IMR-90 (cell line): ENCODE results near the gene DOCK1. TPM values are rescaled to one million over a fixed set of nuclear protein-coding genes. Genes with fewer than 3 reads are reported as not detected.

Experiments used
- ATAC-seq: fragments of 200-7000 bp; cut with Tn5 transposase; 2 replicates; pipeline ENCODE4 v1.9.1; 2020; ENCODE audit warnings: low read depth, mild to moderate bottlenecking, moderate library complexity
- BruUV-seq: library from RNA; stranded (reverse); fragments of 400-500 nt; replicated peaks from 2 replicates; lab custom pipeline; 2021; lab: Mats Ljungman, UMichigan
- CTCF ChIA-PET: fragments of 300-600 bp; formaldehyde crosslinking; extraction: SDS; loops from one replicate; lab custom pipeline; 2021; ENCODE audit warnings: antibody characterized with exemption; lab: Yijun Ruan, JAX
- POLR2A ChIA-PET: fragments of 300-600 bp; sonication (Branson Sonifier 250); formaldehyde crosslinking; loops from one replicate; lab custom pipeline; 2022; ENCODE audit warnings: antibody characterized with exemption; ENCODE audit not compliant: unreplicated experiment; lab: Charles Lee
- DNase-seq: peaks from one replicate; pipeline ENCODE4 v3.0.0; 2013
- H2AFZ ChIP-seq: replicated peaks from 2 replicates; pipeline ENCODE3; 2013; ENCODE audit warnings: low read length, mild to moderate bottlenecking; ENCODE audit not compliant: poor library complexity
- H2AK5ac ChIP-seq: 2 replicates; pipeline ENCODE4 v1.6.1; 2013; ENCODE audit warnings: low read depth, low read length, inconsistent platforms
- H2AK9ac ChIP-seq: replicated peaks from 2 replicates; pipeline ENCODE3; 2013; ENCODE audit warnings: mild to moderate bottlenecking, low read depth, low read length, moderate library complexity; ENCODE audit not compliant: poor library complexity
- H2BK120ac ChIP-seq: 2 replicates; pipeline ENCODE4 v1.6.1; 2013; ENCODE audit warnings: low read depth, low read length, inconsistent platforms
- H2BK15ac ChIP-seq: 3 replicates; pipeline ENCODE4 v1.6.1; 2013; ENCODE audit warnings: low read depth, low read length, inconsistent platforms
- H2BK20ac ChIP-seq: 2 replicates; pipeline ENCODE4 v1.6.1; 2013; ENCODE audit warnings: low read depth, mild to moderate bottlenecking, inconsistent platforms, low read length, moderate library complexity
- H2BK5ac ChIP-seq: 2 replicates; pipeline ENCODE4 v1.6.1; 2013; ENCODE audit warnings: mild to moderate bottlenecking, low read depth, low read length, inconsistent platforms; ENCODE audit not compliant: poor library complexity, severe bottlenecking
- H3K14ac ChIP-seq: replicated peaks from 2 replicates; pipeline ENCODE4 v1.6.1; 2013; ENCODE audit warnings: low read depth, low read length, inconsistent platforms
- H3K18ac ChIP-seq: 2 replicates; pipeline ENCODE4 v1.6.1; 2013; ENCODE audit warnings: low read depth, low read length, control low read depth
- H3K23ac ChIP-seq: 2 replicates; pipeline ENCODE4 v1.6.1; 2013; ENCODE audit warnings: low read depth, low read length, inconsistent platforms
- H3K27ac ChIP-seq: 2 replicates; pipeline ENCODE4 v1.5.1; 2013; ENCODE audit warnings: mild to moderate bottlenecking, control low read depth, low read length; ENCODE audit not compliant: insufficient read depth
- H3K27me3 ChIP-seq: 2 replicates; pipeline ENCODE4 v1.6.1; 2013; ENCODE audit warnings: low read length; ENCODE audit not compliant: control insufficient read depth, insufficient read depth
- H3K36me3 ChIP-seq: 2 replicates; pipeline ENCODE4 v1.6.1; 2013; ENCODE audit warnings: low read length, mixed read lengths; ENCODE audit not compliant: control insufficient read depth, insufficient read depth
- H3K4ac ChIP-seq: 2 replicates; pipeline ENCODE4 v1.6.1; 2013; ENCODE audit warnings: low read depth, low read length, inconsistent platforms
- H3K4me1 ChIP-seq: 2 replicates; pipeline ENCODE4 v1.6.1; 2013; ENCODE audit warnings: low read length, mixed read lengths; ENCODE audit not compliant: control insufficient read depth, insufficient read depth
- H3K4me2 ChIP-seq: 2 replicates; pipeline ENCODE4 v1.6.1; 2013; ENCODE audit warnings: low read depth, mild to moderate bottlenecking, control low read depth, low read length, moderate library complexity
- H3K4me3 ChIP-seq: 2 replicates; pipeline ENCODE4 v1.5.1; 2013; ENCODE audit warnings: low read depth, mild to moderate bottlenecking, control low read depth, low read length, moderate library complexity; ENCODE audit not compliant: insufficient read depth
- H3K56ac ChIP-seq: 2 replicates; pipeline ENCODE4 v1.6.1; 2013; ENCODE audit warnings: low read length, inconsistent platforms; ENCODE audit not compliant: insufficient read depth; ENCODE audit errors: extremely low read depth
- H3K79me1 ChIP-seq, 2 experiments: 2 replicates each; pipeline ENCODE4 v1.6.1; 2013; ENCODE audit warnings: low read length in 2 of 2, inconsistent platforms in 1 of 2, low read depth in 1 of 2
- H3K9ac ChIP-seq: 2 replicates; pipeline ENCODE4 v1.6.1; 2013; ENCODE audit warnings: low read depth, low read length, control low read depth
- H3K9me1 ChIP-seq: 2 replicates; pipeline ENCODE4 v1.6.1; 2013; ENCODE audit warnings: low read length, inconsistent platforms; ENCODE audit not compliant: insufficient read depth
- H3K9me3 ChIP-seq: 2 replicates; pipeline ENCODE4 v1.6.1; 2013; ENCODE audit warnings: low read length; ENCODE audit not compliant: control insufficient read depth, insufficient read depth
- H4K20me1 ChIP-seq: 2 replicates; pipeline ENCODE4 v1.6.1; 2013; ENCODE audit warnings: low read length, inconsistent platforms; ENCODE audit not compliant: insufficient read depth
- H4K5ac ChIP-seq: 2 replicates; pipeline ENCODE4 v1.6.1; 2013; ENCODE audit warnings: mild to moderate bottlenecking, low read depth, low read length, control low read depth
- H4K8ac ChIP-seq, 2 experiments: 2 replicates each; pipeline ENCODE4 v1.6.1; 2013; ENCODE audit warnings: low read depth in 2 of 2, low read length in 2 of 2, control low read depth in 1 of 2, inconsistent platforms in 1 of 2
- H4K91ac ChIP-seq: 2 replicates; pipeline ENCODE4 v1.6.1; 2013; ENCODE audit warnings: low read depth, low read length, inconsistent platforms; ENCODE audit not compliant: insufficient read depth
- CEBPB ChIP-seq: IDR thresholded peaks from 2 replicates; pipeline ENCODE4 v1.6.1; 2012; ENCODE audit warnings: low read depth, low read length, improper control_type of control experiment
- CHD1 ChIP-seq: IDR thresholded peaks from 2 replicates; pipeline ENCODE4 v1.6.1; 2012; ENCODE audit warnings: low read depth, low read length, improper control_type of control experiment
- ELK1 ChIP-seq: fragments of 150-350 bp; IDR thresholded peaks from 2 replicates; pipeline ENCODE4 v1.6.1; 2016; ENCODE audit warnings: low read depth, mild to moderate bottlenecking, low read length, moderate library complexity, borderline replicate concordance
- FOS ChIP-seq: fragments of 150-350 bp; IDR thresholded peaks from 2 replicates; pipeline ENCODE4 v1.6.1; 2016; ENCODE audit warnings: low read depth, low read length
- MAFK ChIP-seq: IDR thresholded peaks from 2 replicates; pipeline ENCODE4 v1.6.1; 2012; ENCODE audit warnings: low read depth, low read length, improper control_type of control experiment
- NFE2L2 ChIP-seq: fragments of 150-350 bp; IDR thresholded peaks from 2 replicates; pipeline ENCODE4 v1.6.1; 2016; ENCODE audit warnings: low read depth, mild to moderate bottlenecking, low read length
- POLR2A ChIP-seq: IDR thresholded peaks from 2 replicates; pipeline ENCODE4 v1.6.1; 2012; ENCODE audit warnings: mild to moderate bottlenecking, low read depth, low read length
- RAD21 ChIP-seq: IDR thresholded peaks from 2 replicates; pipeline ENCODE4 v1.6.1; 2012; ENCODE audit warnings: low read length, improper control_type of control experiment
- RCOR1 ChIP-seq: IDR thresholded peaks from 2 replicates; pipeline ENCODE4 v1.6.1; 2012; ENCODE audit warnings: mild to moderate bottlenecking, low read length, improper control_type of control experiment; ENCODE audit not compliant: insufficient replicate concordance
- SMC3 ChIP-seq: fragments of 150-350 bp; IDR thresholded peaks from 2 replicates; pipeline ENCODE4 v1.6.1; 2016; ENCODE audit warnings: low read depth, mild to moderate bottlenecking, antibody characterized with exemption, low read length, moderate library complexity
- WGBS, 2 experiments: methylation state at CpG; one replicate each; pipeline versions ENCODE4 v1.1.5 to v1.1.7; 2013; ENCODE audit warnings: missing lambda C conversion rate in 2 of 2; ENCODE audit not compliant: insufficient read length in 1 of 2; ENCODE audit errors: extremely low coverage in 2 of 2; 5-methylcytosine and 5-hydroxymethylcytosine counted together
- dilution Hi-C: fragments of 300-500 bp; cut with HindIII; formaldehyde crosslinking; loops from one replicate; pipeline ENCODE4 v1.14.3; 2018; ENCODE audit warnings: low sequenced_read_pairs; ENCODE audit not compliant: unreplicated experiment
- in situ Hi-C: fragments of 300-500 bp; cut with MboI; formaldehyde crosslinking; loops from 3 replicates; pipeline ENCODE4 v1.14.3; 2019; ENCODE audit warnings: low sequenced_read_pairs, inconsistent platforms, mixed read lengths
- intact Hi-C: fragments of 100-400 bp; cut with micrococcal nuclease; formaldehyde crosslinking; loops from 2 replicates; pipeline ENCODE4 v1.10.0; 2022
- polyA plus RNA-seq, 3 experiments: library from polyadenylated mRNA; depleted of rRNA; stranded (reverse); fragments of >200 nt; gene quantifications; 2 replicates each; pipeline ENCODE4 v1.2.3, GENCODE V29; 2012; ENCODE audit warnings: low replicate concordance in 1 of 3
- total RNA-seq: library from RNA; depleted of rRNA; stranded (reverse); fragments of >200 nt; gene quantifications from 2 replicates; pipeline ENCODE4 v1.2.3, GENCODE V29; 2012
- TF ChIP-seq, protein P1 (sequence below): fragments of 150-350 bp; IDR thresholded peaks from 2 replicates; pipeline ENCODE4 v1.6.1; 2017; ENCODE audit warnings: mild to moderate bottlenecking, antibody characterized with exemption, low read length, low read depth
- TF ChIP-seq, protein P2 (sequence below): conservative IDR thresholded peaks from 2 replicates; pipeline ENCODE4 v1.5.1; 2012; ENCODE audit warnings: mild to moderate bottlenecking, low read depth, low read length, improper control_type of control experiment

Gene DOCK1
- total and polyA plus RNA-seq, 2 of the 4 experiments (the other 2 are of a cell fraction): 28.2 to 71.0 TPM

GRCh38 chr10:127132451-127132850, 227.2 kb downstream of the DOCK1 start:
- H4K5ac ChIP-seq: no peak overlapping the region
- H4K20me1 ChIP-seq: peaks cover 10% of the 10 kb centered on the region
- ChIA-PET POLR2A (no interaction called here), CTCF (no interaction called here)
- no peak overlapping the region for H3K14ac ChIP-seq
- H3K27me3 ChIP-seq: no peaks in the 10 kb centered on the region
- no peak overlapping the region for H2BK120ac ChIP-seq
- H3K9me3 ChIP-seq: no peaks in the 10 kb centered on the region
- H2BK20ac ChIP-seq: no peak overlapping the region
- H3K56ac ChIP-seq: no peak overlapping the region
- H3K4me1 ChIP-seq: peaks cover 3% of the 10 kb centered on the region; the same call in 1 of the 2 replicates
- no CpG with 5 or more reads among the region's 7 CpGs for WGBS, 2 experiments
- no peak overlapping the region for H3K18ac ChIP-seq
- H3K27ac ChIP-seq: no peak overlapping the region
- peaks cover 19% of the 10 kb centered on the region for H3K9me1 ChIP-seq
- no peak overlapping the region for H2BK5ac ChIP-seq
- H3K4ac ChIP-seq: no peak overlapping the region
- DNase-seq (no peak), ATAC-seq (no peak)
- no peak overlapping the region for H2AFZ ChIP-seq
- TF ChIP-seq RCOR1 (no peak), FOS (no peak), ELK1 (no peak), CEBPB (no peak), CHD1 (no peak), RAD21 (no peak), SMC3 (no peak), MAFK (no peak), POLR2A (no peak), NFE2L2 (no peak)
- TF ChIP-seq, protein P1, sequence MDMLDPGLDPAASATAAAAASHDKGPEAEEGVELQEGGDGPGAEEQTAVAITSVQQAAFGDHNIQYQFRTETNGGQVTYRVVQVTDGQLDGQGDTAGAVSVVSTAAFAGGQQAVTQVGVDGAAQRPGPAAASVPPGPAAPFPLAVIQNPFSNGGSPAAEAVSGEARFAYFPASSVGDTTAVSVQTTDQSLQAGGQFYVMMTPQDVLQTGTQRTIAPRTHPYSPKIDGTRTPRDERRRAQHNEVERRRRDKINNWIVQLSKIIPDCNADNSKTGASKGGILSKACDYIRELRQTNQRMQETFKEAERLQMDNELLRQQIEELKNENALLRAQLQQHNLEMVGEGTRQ: no peak
- TF ChIP-seq, protein P2, sequence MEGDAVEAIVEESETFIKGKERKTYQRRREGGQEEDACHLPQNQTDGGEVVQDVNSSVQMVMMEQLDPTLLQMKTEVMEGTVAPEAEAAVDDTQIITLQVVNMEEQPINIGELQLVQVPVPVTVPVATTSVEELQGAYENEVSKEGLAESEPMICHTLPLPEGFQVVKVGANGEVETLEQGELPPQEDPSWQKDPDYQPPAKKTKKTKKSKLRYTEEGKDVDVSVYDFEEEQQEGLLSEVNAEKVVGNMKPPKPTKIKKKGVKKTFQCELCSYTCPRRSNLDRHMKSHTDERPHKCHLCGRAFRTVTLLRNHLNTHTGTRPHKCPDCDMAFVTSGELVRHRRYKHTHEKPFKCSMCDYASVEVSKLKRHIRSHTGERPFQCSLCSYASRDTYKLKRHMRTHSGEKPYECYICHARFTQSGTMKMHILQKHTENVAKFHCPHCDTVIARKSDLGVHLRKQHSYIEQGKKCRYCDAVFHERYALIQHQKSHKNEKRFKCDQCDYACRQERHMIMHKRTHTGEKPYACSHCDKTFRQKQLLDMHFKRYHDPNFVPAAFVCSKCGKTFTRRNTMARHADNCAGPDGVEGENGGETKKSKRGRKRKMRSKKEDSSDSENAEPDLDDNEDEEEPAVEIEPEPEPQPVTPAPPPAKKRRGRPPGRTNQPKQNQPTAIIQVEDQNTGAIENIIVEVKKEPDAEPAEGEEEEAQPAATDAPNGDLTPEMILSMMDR: no peak
- no peak overlapping the region for H2BK15ac ChIP-seq
- no peak overlapping the region for H2AK9ac ChIP-seq
- in situ Hi-C loops: no loop called here
- BruUV-seq: no TSS peak
- intact Hi-C loops: no loop called here
- no peak overlapping the region for H3K9ac ChIP-seq
- dilution Hi-C loops: no loop called here
- no peak overlapping the region for H3K4me3 ChIP-seq
- no peak overlapping the region for H4K91ac ChIP-seq
- no peak overlapping the region for H4K8ac ChIP-seq
- H3K79me1 ChIP-seq: peaks cover 0 to 26% of the 10 kb centered on the region in 2 experiments; a peak in 2 of 4 replicates
- no peak overlapping the region for H3K4me2 ChIP-seq
- no peak overlapping the region for H2AK5ac ChIP-seq
- peaks cover 28% of the 10 kb centered on the region for H3K36me3 ChIP-seq
- H3K23ac ChIP-seq: no peak overlapping the region
